ENCODE data around the gene SPATA1.

SPATA1 gene

DNA sequence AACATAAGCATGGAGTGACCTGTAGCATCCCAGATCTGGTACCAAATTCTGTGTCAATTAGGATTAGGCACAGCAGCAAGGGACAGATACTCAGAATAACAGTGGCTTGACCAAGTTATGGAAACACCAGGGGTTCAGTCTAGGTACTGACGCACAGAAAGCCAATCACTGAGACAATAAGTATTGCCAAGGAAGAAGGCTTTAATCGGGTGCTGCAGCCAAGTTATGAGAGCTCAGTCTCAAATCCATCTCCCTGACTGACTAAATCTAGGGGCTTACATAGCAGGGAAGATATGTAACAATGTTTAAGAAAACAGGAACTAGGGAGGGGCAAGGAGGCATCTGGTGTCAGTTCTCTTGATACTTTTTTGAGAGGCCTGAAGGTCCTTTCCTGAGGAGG is 107.7 kb downstream of the SPATA1 start:
- no peak for TF ChIP-seq EZH2phosphoT487 (IDR thresholded peaks at IDR 0.05; ENCODE audit: borderline replicate concordance, low read length)
- TF ChIP-seq, protein P1, sequence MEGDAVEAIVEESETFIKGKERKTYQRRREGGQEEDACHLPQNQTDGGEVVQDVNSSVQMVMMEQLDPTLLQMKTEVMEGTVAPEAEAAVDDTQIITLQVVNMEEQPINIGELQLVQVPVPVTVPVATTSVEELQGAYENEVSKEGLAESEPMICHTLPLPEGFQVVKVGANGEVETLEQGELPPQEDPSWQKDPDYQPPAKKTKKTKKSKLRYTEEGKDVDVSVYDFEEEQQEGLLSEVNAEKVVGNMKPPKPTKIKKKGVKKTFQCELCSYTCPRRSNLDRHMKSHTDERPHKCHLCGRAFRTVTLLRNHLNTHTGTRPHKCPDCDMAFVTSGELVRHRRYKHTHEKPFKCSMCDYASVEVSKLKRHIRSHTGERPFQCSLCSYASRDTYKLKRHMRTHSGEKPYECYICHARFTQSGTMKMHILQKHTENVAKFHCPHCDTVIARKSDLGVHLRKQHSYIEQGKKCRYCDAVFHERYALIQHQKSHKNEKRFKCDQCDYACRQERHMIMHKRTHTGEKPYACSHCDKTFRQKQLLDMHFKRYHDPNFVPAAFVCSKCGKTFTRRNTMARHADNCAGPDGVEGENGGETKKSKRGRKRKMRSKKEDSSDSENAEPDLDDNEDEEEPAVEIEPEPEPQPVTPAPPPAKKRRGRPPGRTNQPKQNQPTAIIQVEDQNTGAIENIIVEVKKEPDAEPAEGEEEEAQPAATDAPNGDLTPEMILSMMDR (IDR thresholded peaks at IDR 0.05; ENCODE audit: low read depth, low read length, poor library complexity, severe bottlenecking): no peak
- Histone ChIP-seq H3K36me3 (ENCODE audit: control insufficient read depth, low read length) (no peaks in the 10 kb centered on the region), H3K4me1 (ENCODE audit: control insufficient read depth, low read length) (no peaks in the 10 kb centered on the region), H3K27ac (ENCODE audit: low read depth, low read length) (no peak overlapping the region), H3K4me3 (ENCODE audit: low read length) (no peak overlapping the region), H4K20me1 (ENCODE audit: control insufficient read depth, insufficient read depth, low read depth, low read length) (no peaks in the 10 kb centered on the region), H3K9me2 (replicated peaks; ENCODE audit: control insufficient read depth, low read length) (no peaks in the 10 kb centered on the region), H3K27me3 (ENCODE audit: control insufficient read depth, low read length) (no peaks in the 10 kb centered on the region), H3F3A (ENCODE audit: control insufficient read depth, insufficient read depth) (no peaks in the 10 kb centered on the region), H3K79me2 (ENCODE audit: control insufficient read depth, low read length) (no peaks in the 10 kb centered on the region), H3K9me3 (ENCODE audit: control insufficient read depth, insufficient read depth, low read length) (peaks cover 26% of the 10 kb centered on the region), H3K4me2 (ENCODE audit: low read length) (no peak overlapping the region)

DNA sequence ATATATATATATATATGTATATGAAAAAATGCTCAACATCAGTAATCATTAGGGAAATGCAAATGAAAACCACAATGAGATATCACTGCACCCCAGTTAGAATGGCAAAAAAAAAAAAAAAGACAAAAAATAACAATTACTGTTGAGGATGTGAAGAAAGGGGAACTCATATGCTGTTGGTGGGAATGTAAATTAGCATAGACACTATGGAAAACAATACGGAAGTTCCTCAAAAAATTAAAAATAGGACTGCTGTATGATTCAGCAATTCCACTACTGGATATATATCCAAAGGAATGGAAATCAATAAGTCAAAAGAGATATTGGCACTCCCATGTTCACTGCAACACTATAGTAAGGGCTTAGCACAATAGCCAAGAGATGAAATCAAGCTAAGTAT is 109.6 kb downstream of the SPATA1 start:
- TF ChIP-seq, protein P1 (IDR thresholded peaks at IDR 0.05; ENCODE audit: low read depth, low read length, poor library complexity, severe bottlenecking): no peak
- no peak for TF ChIP-seq EZH2phosphoT487 (IDR thresholded peaks at IDR 0.05; ENCODE audit: borderline replicate concordance, low read length)
- H3F3A ChIP-seq (ENCODE audit: control insufficient read depth, insufficient read depth): no peaks in the 10 kb centered on the region
- no peak overlapping the region for H3K27ac ChIP-seq (ENCODE audit: low read depth, low read length)
- no peak overlapping the region for H3K4me2 ChIP-seq (ENCODE audit: low read length)
- no peaks in the 10 kb centered on the region for H3K9me2 ChIP-seq (replicated peaks; ENCODE audit: control insufficient read depth, low read length)
- H3K4me1 ChIP-seq (ENCODE audit: control insufficient read depth, low read length): no peaks in the 10 kb centered on the region
- no peaks in the 10 kb centered on the region for H4K20me1 ChIP-seq (ENCODE audit: control insufficient read depth, insufficient read depth, low read depth, low read length)
- H3K9me3 ChIP-seq (ENCODE audit: control insufficient read depth, insufficient read depth, low read length): peaks cover 26% of the 10 kb centered on the region
- no peak overlapping the region for H3K4me3 ChIP-seq (ENCODE audit: low read length)
- no peaks in the 10 kb centered on the region for H3K36me3 ChIP-seq (ENCODE audit: control insufficient read depth, low read length)
- H3K79me2 ChIP-seq (ENCODE audit: control insufficient read depth, low read length): no peaks in the 10 kb centered on the region
- no peaks in the 10 kb centered on the region for H3K27me3 ChIP-seq (ENCODE audit: control insufficient read depth, low read length)
